HG02763 (cell line): ENCODE measurements around the gene DLG5.

ENCODE experiments used
- ATAC-seq: cut with Tn5 transposase; IDR thresholded peaks from one replicate; pipeline ENCODE4 v1.9.1; 2021; ENCODE audit warnings: mild to moderate bottlenecking, moderate library complexity; ENCODE audit not compliant: unreplicated experiment

DLG5 gene

DNA sequence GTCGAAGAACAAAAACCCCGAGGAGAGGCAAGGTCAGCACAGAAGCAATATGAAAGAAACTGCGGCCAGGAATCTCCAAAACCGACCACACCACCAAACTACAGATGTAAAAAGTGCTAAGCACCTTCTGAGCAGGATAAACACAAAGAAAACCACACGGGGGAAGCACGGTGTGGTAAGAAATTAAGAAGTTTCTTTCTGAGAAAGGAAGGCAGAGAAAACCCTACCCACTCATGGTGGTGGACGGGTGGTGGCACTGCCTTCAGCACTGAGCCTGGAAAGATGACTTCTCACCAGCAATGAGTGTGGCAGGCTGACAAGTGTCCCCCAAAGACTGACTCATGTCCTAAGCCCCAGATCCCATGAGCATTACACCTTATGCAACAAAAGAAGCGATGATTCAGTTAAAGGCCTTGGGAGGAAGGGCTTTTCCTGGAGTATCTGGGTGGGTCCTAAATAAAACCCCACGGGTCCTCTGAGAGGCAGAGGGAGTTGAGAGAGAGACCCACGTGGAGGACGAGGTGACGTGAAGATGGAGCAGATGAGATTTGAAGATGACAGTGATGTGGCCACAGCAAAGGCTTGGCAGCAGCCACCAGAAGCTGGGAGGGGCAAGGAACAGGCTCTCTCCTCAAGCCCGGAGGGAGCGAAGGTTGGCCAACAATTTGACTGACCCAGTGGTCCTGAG is 124.9 kb downstream of the DLG5 start:
- no peak for ATAC-seq

DNA sequence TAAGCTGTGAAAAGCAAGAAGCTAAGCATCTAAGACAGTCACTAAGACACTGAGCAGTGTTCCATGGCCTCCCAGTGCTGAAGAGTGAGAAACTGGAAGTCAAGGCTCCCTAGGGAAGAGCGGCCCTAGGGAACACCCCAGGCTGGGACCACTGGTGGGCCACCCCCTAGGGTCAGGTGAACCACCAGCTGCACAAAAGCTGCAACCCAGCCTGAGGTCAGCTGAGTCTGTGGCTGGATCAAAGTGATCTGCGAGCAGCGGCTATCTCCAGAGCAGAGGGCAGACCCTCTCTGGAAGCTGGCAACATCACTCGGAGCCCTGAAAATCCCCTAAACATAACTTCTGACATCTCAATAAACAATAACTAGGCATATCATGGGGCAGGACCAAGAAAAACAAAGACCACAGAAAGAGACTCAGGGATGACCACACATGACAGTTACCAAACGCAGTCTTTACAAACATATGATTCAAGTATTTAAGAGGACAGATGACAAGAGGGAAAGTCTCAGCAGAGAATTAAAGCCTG is 125.8 kb downstream of the DLG5 start:
- no peak for ATAC-seq

DNA sequence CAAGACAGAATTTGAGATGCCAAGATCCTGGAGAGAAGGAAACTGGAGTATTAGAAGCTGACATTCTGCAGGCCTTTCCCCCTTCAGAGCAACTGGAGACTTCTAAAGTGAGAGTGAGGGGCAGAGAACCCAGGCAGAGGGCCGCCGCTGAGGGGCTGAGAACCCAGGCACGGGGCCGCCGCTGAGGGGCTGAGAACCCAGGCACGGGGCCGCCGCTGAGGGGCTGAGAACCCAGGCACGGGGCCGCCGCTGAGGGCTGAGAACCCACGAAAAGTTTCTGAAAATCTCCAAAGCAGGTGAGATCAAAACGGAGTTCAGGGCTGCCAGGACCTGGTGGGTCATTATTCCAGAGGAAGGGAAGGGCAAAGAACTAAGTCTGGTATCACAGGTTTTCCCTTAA is 126.2 kb downstream of the DLG5 start:
- ATAC-seq = no peak

DNA sequence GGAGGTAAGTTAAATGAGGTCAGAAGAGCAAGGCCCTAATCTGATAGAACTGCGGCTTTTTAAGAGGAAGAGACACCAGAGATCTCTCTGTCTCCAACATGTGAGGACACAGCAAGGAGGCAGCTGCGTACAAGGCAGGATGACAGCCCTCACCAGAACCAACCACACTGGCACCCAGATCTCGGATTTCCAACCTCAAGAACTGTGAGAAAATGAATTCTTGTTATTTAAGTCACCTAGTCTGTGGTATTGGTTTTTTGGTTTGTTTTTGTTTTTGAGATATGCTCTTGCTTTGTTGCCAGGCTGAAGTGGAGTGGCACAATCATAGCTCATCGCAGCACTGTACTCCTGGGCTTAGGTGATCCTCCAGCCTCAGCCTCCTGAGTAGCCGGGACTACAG is 127.2 kb downstream of the DLG5 start:
- no peak for ATAC-seq

DNA sequence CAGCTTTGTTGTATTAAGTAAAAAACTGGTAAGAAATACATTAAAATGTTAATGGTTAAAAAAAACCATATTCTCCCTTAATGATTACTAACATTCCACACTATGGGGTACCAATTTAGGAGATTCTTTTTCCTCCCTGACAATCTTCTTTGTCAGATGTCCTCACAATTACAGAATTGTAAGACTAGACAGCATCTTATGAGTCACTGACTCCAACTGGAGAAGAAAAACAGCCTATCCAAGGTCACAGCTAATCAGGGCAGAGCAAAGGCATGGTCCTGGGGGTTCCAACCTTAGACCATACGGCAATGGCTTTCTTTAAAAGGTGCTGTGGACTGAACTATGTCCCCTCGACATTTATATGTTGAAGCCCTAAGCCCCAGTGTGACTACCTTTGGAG is 127.6 kb downstream of the DLG5 start:
- no peak for ATAC-seq

- ATAC-seq = no peak
These were observed 130.1 kb downstream of the DLG5 start for GRCh38 chr10:77796311-77796915.

- no peak for ATAC-seq
These were observed 131.0 kb downstream of the DLG5 start for GRCh38 chr10:77795426-77796055.

DNA sequence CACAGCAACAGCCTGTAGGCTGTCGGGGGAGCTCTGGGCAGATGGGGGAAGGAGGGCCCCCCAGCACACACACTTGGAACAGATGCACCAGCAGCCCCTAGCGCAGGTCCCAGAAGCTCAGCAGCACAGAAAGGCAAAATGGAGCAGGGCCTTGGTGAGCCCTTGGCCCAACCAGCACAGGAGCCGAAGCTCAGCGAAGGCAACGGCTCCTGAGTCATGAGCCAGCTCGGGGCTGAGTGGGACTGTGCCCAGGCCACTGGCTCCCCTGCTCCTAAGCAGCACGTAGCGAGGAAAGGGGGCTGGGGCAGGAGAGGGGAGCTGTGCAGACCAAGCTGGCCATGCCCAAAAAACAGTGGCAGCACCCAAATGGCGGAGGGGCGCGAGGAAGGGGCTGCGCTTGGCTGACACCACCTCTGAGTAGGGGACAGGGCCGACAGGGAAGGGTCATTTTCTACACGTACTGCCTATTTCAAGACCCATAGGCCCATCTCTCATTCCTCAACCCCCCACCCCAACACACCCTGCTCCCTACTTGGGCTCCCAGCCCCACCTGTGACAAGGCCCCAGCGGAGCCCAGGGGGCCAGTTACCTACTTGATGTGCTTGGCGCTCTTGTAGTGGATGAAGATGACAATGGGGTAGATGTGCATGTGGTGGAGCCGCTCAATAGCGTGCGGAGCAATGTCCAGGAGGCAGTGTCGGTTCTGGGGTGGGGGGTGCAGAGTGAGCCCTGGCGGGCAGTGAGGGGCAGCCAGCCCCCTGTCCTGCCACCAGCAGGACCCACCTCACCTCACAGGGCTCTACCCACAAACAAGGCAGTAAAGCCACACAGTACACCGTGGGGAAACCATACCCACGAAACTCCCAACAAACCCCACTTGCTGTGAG is 132.1 kb downstream of the DLG5 start:
- ATAC-seq = no peak

DNA sequence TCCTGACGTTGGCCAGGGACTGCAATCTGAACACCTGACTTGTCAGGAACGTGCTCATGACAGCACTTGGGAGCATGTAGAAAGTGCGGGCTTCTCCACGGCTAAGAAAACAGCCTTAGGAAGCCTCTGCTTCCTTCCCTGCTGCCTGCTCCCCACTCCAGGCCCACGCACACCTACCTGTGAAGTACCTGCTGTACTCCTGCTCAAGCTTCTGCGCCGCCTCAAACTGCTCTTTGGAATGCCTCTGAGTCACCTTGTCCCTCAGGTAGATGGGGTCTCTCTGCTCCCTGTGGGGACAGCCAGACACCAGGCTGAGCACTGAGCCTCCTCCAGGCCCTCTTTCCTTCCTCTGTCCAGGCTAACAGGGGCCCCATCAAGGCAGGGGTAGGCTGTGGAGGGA is 132.7 kb downstream of the DLG5 start:
- no peak for ATAC-seq

- no peak for ATAC-seq
These were observed 134.4 kb downstream of the DLG5 start for GRCh38 chr10:77792155-77792554.

DNA sequence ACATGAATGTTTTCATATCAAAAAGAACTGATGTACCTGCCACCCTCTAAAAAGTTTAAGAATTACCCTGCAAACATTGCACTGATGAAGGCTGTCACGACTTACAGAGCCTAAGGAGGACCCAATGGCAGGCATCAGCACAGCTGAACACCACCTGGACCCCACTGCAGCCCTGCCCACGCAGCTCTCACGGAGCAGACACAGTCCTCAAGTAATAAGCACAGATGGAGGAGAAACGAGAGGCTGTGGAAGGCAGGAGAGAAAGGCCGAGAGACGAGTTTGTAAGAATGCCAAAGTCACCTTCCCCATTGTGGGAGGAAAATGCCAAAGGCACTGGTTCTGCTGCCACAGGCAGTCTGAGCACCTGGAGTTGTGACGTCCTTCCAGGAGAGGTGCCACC is 135.0 kb downstream of the DLG5 start:
- ATAC-seq = no peak

GRCh38 chr10:77789861-77790260 is 136.7 kb downstream of the DLG5 start:
- ATAC-seq = no peak

- ATAC-seq = no peak
These were observed 137.5 kb downstream of the DLG5 start for GRCh38 chr10:77789016-77789415.

DNA sequence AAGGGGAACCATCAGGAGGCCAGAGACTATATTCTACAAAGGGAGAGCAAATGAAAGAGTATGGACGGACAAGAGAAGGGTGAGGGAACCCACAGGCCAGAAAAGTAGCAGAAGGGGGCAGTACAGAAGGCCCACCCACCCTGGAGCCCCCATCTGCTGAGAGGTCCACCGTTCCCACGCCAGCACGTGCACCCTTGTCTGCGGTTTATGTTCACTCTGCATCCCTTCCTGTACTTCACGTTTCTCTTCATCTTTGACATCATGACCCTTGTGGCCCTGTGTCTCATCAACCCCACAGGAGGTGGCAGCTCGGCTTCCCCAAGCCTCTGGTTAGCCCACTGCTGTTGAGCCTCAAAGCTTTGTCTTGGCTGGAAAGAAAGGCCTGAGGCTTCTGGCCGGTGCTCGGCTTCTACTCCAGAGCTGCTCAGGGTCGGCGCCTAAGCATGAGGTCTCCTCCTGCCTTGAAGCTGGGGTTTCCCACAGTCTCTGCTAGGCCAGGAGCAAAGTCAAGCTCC is 138.0 kb downstream of the DLG5 start:
- ATAC-seq = no peak

DNA sequence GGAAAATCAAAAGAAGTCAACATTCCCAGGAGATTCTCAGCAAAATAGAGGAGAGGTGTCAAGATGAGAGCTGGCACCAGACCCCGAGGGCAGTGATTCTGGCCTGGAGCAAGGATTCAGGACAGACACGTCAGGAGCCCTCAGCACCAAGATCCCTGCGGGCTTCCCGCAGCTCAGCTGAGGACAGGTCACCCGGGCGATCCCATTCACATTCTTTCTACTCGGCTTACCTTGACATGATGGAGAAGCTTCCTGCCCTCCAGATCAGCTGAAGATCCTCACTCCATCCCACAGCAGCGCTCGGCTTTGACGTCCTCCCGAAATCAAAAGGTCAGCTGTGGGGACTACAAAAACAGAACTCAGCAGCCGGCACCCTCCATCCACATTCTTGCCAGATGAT is 139.1 kb downstream of the DLG5 start:
- ATAC-seq = no peak

GRCh38 chr10:77784856-77785255 is 141.7 kb downstream of the DLG5 start:
- ATAC-seq = no peak

DNA sequence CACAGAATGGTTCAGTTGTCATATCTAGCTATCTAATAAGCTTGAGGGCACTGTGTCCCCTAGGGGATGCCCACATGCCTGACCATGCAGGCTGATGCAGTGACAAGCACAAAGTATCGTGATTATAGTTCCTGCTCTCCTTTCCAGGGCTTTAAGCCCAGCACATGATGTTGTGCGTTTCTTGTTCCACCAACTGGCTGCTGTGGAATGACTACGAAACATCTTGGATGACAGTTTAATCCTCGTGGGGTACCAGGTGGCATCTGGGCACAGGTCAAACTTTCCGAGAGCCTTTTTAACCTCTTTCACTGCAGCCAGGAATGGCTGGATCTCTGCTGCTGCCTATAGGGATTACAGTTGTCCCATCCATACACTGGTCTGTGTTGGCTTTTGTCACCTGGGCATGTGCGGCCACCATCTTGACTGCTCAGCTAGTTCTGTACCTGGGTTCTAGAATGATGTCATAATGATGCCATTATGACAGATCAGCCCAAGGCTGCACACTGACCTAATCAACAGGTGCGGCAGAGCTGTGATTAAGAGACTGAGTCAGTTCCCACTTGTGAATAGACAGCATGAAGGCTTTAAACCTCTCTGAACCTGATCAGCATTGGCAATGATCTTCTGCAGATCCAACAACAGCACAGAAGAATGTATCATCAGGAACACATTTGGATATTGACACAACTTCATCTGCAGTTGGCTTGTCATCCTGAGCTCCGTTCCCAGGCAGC is 144.1 kb downstream of the DLG5 start:
- no peak for ATAC-seq

DNA sequence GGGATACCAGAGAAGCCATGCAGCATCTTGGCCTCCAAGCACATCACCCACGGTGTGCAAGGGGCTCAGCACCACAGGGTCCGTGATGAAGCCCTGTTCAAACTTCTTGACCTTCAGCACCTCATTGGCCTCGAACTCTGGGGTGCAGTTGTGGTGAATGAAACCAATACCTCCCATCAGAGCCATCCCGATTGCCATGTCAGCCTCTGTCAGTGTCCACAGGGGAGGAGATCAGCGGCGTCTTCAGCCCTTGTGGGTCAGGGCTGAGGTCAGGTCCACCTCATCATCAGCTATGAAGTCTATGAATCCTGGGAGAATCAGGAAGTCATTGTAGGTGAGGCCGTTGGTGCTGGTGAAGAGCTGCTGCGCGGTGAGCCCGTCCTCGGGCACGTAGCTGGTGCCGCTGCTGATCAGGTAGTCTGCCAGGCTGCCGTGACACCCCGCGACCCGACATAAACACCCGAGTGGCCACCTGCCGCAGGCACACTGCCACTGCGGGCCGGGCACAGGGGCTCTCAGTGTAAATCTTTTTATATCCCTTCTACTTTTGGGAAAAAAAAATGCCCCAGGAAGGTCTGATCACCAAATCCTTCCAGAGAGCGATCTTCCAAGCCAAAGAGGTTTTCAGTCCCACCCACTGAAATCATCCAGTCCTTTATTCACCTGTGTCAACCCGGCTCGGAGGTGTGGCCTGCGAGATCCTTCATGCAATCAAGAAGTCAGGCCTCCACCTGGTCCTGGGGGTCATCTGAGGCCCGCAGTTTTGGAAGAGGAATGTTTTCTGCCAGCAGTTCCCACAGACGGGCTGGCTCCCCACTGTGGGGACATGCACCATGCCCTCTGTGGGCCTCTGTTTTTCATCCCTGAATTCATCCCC is 144.9 kb downstream of the DLG5 start:
- ATAC-seq = no peak

GRCh38 chr10:77780180-77780579 is 146.4 kb downstream of the DLG5 start:
- ATAC-seq = no peak
